Fibroblast of upper back skin (primary cell): ENCODE results near the gene SOWAHD.
"Not testable (repeated sequence)": the region's sequence is repeated elsewhere in the genome, so short reads cannot be mapped to it uniquely, and the experiment has no call there.

ENCODE experiments used
- DNase-seq: peaks from one replicate; pipeline ENCODE4 v3.0.0-alpha.2; 2013

Gene SOWAHD, protein sequence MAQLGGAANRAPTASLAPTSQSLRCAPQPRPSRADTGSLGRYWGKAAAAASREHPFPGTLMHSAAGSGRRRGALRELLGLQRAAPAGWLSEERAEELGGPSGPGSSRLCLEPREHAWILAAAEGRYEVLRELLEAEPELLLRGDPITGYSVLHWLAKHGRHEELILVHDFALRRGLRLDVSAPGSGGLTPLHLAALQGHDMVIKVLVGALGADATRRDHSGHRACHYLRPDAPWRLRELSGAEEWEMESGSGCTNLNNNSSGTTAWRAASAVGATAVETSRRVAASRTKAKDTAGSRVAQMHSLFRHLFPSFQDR

GRCh38 chrX:119757979-119758730, at the start of gene SOWAHD:
SOWAHD (plus strand) TSS chrX:119758588; CDS start chrX:119758668, 80 bp downstream.
- no peak for DNase-seq

GRCh38 chrX:119708936-119709335, 49.5 kb upstream of the SOWAHD start:
- no peak for DNase-seq

GRCh38 chrX:119709630-119710029, 48.8 kb upstream of the SOWAHD start:
- no peak for DNase-seq

GRCh38 chrX:119721487-119721886, 36.9 kb upstream of the SOWAHD start:
- DNase-seq: no peak

GRCh38 chrX:119721926-119722325, 36.5 kb upstream of the SOWAHD start:
- no peak for DNase-seq

- no peak for DNase-seq
Measured at GRCh38 chrX:119726900-119727555, 31.4 kb upstream of the SOWAHD start.

DNA sequence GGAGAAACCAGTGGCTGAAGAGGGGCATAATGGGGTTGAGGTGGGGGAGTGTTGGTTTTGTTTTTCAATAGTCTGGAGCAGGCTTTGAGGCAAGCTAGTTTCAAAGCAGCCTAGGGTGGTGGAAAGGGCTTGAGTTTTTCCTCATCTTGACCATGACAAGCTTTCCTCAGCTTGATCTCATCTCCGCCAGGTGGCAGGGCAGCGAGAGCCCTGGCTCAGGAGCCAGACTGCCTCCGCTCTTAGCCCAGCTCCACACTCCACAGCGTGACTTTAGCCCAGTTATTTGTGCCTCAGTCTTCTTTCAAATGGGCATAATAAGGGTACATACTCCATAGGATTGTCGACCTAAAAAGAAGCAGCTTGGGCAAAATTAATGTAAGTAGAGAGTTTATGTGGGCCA, 29.9 kb upstream of the SOWAHD start:
- no peak for DNase-seq

GRCh38 chrX:119729408-119730201, 28.8 kb upstream of the SOWAHD start:
- peak; percentile 51 for DNase-seq

- DNase-seq: no peak
Measured at GRCh38 chrX:119734897-119735339, 23.5 kb upstream of the SOWAHD start.

DNA sequence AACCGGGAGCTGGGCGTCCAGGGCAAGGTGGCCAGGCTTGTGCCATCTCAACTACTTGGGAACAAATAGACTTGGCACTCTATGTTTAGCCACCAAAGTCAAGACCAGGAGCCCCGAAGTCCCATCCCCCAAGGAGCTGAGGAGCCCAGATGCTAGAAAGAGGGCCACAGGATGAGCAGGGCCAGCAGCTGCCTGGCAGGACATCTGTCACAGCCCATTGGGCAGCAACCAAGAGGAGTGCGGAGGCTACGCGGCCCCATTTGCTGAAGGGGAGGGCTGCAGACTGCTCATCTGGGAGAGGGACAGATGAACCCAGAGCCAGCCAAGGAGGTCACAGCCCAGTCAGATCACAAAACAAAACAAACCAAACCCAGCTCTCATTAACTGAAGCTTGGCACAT, 22.9 kb upstream of the SOWAHD start:
- DNase-seq: no peak

DNA sequence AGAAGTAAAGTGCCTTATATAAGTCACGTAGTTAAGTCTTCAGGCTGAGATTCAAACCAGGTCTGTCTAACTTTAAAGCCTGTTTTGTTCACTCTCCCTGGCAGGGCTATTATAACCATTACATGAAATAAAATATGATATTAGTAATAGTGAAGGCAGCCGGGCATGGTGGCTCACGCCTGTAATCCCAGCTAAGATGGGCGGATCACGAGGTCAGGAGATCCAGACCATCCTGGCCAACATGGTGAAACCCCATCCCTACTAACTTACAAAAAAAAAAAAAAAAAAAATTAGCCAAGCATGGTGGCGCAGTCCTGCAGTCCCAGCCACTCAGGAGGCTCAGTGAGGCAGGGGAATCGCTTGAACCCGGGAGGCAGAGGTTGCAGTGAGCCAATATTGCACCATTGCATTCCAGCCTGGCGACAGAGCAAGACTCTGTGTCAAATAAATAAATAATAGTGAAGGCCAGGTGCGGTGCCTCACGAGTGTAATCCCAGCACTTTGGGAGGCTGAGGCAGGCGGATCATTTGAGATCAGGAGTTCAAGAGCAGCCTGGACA, 22.1 kb upstream of the SOWAHD start:
- DNase-seq: no peak

- no peak for DNase-seq
Measured at GRCh38 chrX:119738742-119739141, 19.6 kb upstream of the SOWAHD start.

- no peak for DNase-seq
Measured at GRCh38 chrX:119745283-119745848, 13.0 kb upstream of the SOWAHD start.

DNA sequence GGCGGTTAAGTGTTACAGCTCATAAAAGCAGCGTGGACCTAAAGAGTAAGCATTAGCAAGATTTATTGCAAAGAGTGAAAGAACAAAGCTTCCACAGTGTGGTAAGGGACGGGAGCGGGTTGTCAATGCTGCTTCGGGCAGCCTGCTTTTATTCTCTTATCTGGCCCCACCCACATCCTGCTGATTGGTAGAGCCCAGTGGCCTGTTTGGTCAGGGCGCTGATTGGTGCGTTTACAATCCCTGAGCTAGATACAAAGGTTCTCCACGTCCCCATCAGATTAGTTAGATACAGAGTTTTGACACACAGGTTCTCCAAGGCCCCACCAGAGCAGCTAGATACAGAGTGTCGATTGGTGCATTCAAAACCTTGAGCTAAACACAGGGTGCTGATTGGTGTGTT, 8.3 kb upstream of the SOWAHD start:
- DNase-seq: not testable (repeated sequence)

DNA sequence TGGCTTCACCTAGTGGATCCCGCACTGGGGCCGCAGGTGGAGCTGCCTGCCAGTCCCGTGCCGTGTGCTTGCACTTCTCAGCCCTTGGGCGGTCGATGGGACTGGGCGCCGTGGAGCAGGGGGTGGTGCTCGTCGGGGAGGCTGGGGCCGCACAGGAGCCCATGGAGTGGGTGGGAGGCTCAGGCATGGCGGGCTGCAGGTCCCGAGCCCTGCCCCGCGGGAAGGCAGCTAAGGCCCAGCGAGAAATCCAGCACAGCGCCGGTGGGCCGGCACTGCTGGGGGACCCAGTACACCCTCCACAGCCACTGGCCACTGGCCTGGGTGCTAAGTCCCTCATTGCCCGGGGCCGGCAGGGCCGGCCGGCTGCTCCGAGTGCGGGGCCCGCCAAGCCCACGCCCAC, 7.6 kb upstream of the SOWAHD start:
- DNase-seq: not testable (repeated sequence)

DNA sequence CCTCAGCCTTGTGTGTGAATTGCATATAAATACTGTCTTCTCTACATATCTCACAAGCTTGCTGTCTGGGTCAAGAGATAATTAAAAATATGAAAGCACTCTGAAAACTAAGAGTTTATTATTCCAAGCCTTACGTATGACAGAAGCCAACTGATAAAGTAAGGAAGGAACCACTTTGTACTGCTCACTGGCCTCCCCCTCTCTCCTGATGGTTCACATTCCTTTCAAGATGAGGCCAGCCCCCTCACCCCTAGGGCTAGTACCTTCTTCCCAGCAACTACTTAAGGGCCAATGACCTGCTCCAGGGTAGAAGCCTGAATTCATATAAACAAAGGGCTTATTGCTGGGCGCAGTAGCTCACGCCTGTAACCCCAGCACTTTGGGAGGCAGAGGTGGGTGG, 5.4 kb upstream of the SOWAHD start:
- no peak for DNase-seq

DNA sequence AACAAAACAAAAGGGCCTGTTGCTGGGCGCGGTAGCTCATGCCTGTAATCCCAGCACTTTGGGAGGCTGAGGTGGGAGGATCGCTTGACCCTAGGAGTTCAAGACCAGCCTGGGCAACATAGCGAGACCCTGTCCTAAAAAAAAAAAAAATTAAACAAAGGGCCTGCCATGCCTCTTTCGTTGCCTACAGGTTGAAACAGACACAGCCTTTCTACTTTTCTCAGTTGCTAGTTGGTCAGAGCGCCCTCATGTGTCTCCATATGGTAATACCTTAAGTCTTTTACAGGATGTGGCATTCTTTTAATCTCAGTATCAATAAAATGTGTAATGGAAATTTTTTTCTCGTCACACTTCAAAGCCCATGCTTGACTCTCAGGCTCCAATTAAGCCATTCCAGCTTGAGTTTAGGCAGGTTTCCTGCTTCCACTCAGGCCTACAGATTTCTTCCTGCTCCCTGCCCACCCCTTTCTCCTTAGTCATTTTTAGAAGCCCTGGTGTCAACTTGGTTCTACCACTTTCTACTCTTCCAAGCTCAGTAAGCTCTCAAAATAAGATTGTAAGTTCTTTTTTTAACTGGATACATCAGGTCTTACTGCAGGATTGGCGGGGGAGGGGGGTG, 4.6 kb upstream of the SOWAHD start:
- DNase-seq: peak; percentile 32

- DNase-seq: peak; percentile 19
Measured at GRCh38 chrX:119755981-119756533, 2.3 kb upstream of the SOWAHD start.

DNA sequence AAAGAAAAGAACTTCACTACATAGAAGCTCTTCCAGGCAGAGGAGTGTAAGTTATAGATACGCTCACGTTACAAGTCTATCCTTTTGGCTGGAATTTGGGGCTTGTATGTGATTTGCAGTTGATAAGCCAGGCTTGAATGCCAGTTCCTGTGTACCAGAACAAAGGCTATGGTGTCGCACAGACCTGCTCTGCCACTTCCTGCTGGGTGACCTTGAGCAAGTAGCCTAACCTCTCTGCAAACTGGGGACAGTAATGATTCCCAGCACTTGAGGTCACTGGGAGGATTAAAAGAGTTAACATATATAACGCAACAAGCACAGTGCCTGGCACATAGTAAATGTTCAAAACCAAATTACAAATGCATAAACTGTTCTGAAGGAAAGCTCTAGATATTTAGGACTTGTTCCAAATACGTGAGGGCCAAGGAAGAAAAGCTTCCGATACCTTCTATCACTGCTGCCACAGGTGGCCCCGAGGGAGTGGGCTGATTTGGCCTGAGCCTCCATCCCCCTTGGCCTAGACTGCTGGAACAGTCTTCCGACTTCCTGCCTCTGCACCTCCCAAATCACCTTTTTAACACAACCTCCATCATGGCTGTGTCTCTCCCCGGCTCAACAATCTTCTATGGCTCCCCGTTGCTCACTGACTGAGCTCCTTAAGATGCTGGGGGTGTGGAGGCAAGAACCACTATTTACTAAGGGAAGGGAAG, 1.3 kb upstream of the SOWAHD start:
- no peak for DNase-seq

DNA sequence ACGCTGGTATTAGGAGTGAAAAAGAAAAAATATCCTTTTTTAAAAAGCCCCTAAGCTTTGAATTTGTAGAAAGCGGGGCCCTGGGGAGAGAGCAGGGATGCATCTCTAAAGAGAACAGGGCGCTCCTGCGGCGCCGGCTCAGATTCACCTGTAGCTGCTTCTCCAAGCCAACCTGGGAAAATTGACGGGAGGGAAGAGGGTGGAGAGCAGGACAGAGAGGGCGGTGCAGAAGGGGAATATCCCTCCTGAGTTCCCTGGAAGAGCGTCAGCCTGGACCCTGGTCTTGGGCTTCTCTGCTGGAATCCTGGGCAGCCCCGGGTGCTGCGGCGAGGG, 776 bp upstream of the SOWAHD start:
- no peak for DNase-seq

DNA sequence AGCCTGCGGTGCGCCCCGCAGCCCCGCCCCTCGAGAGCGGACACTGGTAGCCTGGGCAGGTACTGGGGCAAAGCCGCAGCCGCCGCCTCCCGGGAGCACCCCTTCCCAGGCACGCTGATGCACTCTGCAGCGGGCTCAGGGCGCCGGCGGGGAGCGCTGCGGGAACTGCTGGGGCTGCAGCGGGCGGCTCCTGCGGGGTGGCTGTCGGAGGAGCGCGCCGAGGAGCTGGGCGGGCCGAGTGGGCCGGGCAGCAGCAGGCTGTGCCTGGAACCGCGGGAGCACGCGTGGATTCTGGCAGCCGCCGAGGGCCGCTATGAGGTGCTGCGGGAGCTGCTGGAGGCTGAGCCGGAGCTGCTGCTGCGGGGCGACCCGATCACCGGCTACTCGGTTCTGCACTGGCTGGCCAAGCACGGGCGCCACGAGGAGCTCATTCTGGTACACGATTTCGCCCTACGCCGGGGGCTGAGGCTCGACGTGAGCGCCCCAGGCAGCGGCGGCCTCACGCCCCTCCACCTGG, 401 bp downstream of the SOWAHD start:
- no peak for DNase-seq
